HepG2 (cell line): ENCODE results near the gene PLSCR4. TPM values are rescaled to one million over a fixed set of nuclear protein-coding genes. Genes with fewer than 3 reads are reported as not detected.

Source experiments
- BCLAF1 ChIP-seq: fragments of 450-650 bp; IDR thresholded peaks from 2 replicates; pipeline ENCODE4 v1.6.1; 2017; ENCODE audit warnings: mild to moderate bottlenecking
- CBX2 ChIP-seq, 2 experiments: fragments of 200-600 bp in 1 of 2; sonication (generic); formaldehyde crosslinking in 1 of 2; IDR thresholded peaks; 2 replicates each; pipeline versions ENCODE4 v1.7.0 to v1.8.1; 2018 to 2022; ENCODE audit warnings: low read depth in 2 of 2, low read length in 1 of 2, mild to moderate bottlenecking in 1 of 2, missing genetic modification reagents in 1 of 2
- E2F1 ChIP-seq: sonication (generic); formaldehyde crosslinking; IDR thresholded peaks from 2 replicates; pipeline ENCODE4 v1.5.0; 2020; ENCODE audit warnings: missing genetic modification reagents
- GATAD2A ChIP-seq: IDR thresholded peaks from 2 replicates; pipeline ENCODE4 v1.6.1; 2016
- HOMEZ ChIP-seq: IDR thresholded peaks from 2 replicates; pipeline ENCODE4 v1.6.1; 2016; ENCODE audit warnings: low read depth
- KDM3A ChIP-seq: IDR thresholded peaks from 2 replicates; pipeline ENCODE4 v1.6.1; 2018; ENCODE audit warnings: low read depth, missing compliant biosample characterization
- KLF9 ChIP-seq: IDR thresholded peaks from 2 replicates; pipeline ENCODE4 v1.6.1; 2016; ENCODE audit warnings: low read depth
- MTF1 ChIP-seq: sonication (generic); formaldehyde crosslinking; IDR thresholded peaks from 2 replicates; pipeline ENCODE4 v1.5.0; 2020; ENCODE audit warnings: missing genetic modification reagents
- MXI1 ChIP-seq: IDR thresholded peaks from 3 replicates; pipeline ENCODE4 v1.6.1; 2012; ENCODE audit warnings: low read depth, low read length, inconsistent platforms, borderline replicate concordance
- NAIF1 ChIP-seq: sonication (generic); formaldehyde crosslinking; IDR thresholded peaks from 2 replicates; pipeline ENCODE4 v1.5.0; 2020; ENCODE audit warnings: mild to moderate bottlenecking, missing genetic modification reagents, borderline replicate concordance
- NFIC ChIP-seq: IDR thresholded peaks from 2 replicates; pipeline ENCODE4 v1.6.1; 2012; ENCODE audit warnings: mild to moderate bottlenecking, low read length, inconsistent platforms
- PPARG ChIP-seq: conservative IDR thresholded peaks from 2 replicates; pipeline ENCODE4 v1.6.1; 2016; ENCODE audit warnings: missing biosample characterization, missing genetic modification reagents
- SIX4 ChIP-seq: sonication (generic); formaldehyde crosslinking; IDR thresholded peaks from 2 replicates; pipeline ENCODE4 v1.4.0; 2020; ENCODE audit warnings: missing genetic modification reagents
- SNAI1 ChIP-seq: sonication (generic); formaldehyde crosslinking; IDR thresholded peaks from 2 replicates; pipeline ENCODE4 v1.5.0; 2020; ENCODE audit warnings: mild to moderate bottlenecking, missing genetic modification reagents, borderline replicate concordance
- ZFP36L2 ChIP-seq: sonication (generic); formaldehyde crosslinking; IDR thresholded peaks from 2 replicates; pipeline ENCODE4 v1.4.0; 2020; ENCODE audit warnings: missing genetic modification reagents
- ZFX ChIP-seq: sonication (generic); formaldehyde crosslinking; IDR thresholded peaks from 2 replicates; pipeline ENCODE4 v1.4.0; 2020; ENCODE audit warnings: mild to moderate bottlenecking, low read depth, missing genetic modification reagents, moderate library complexity
- ZMAT5 ChIP-seq: sonication (generic); formaldehyde crosslinking; IDR thresholded peaks from 2 replicates; pipeline ENCODE4 v1.5.0; 2020; ENCODE audit warnings: mild to moderate bottlenecking, low read depth, missing genetic modification reagents, borderline replicate concordance
- ZMYM2 ChIP-seq: sonication (generic); formaldehyde crosslinking; IDR thresholded peaks from 2 replicates; pipeline ENCODE4 v1.8.0; 2022; ENCODE audit warnings: mild to moderate bottlenecking, missing genetic modification reagents
- ZNF232 ChIP-seq: sonication (generic); formaldehyde crosslinking; IDR thresholded peaks from 2 replicates; pipeline ENCODE4 v1.4.0; 2020; ENCODE audit warnings: missing genetic modification reagents, borderline replicate concordance
- ZNF484 ChIP-seq: sonication (generic); formaldehyde crosslinking; IDR thresholded peaks from 2 replicates; pipeline ENCODE4 v1.5.1; 2020; ENCODE audit warnings: mild to moderate bottlenecking, low read depth, missing genetic modification reagents, borderline replicate concordance
- ZNF558 ChIP-seq: sonication (generic); formaldehyde crosslinking; IDR thresholded peaks from 2 replicates; pipeline ENCODE4 v1.9.0; 2022; ENCODE audit warnings: mild to moderate bottlenecking, missing genetic modification reagents, borderline replicate concordance
- ZNF781 ChIP-seq: sonication (generic); formaldehyde crosslinking; IDR thresholded peaks from 2 replicates; pipeline ENCODE4 v1.5.1; 2020; ENCODE audit warnings: borderline replicate concordance, mild to moderate bottlenecking, missing genetic modification reagents; ENCODE audit errors: not compliant biosample characterization
- ZNF839 ChIP-seq: sonication (generic); formaldehyde crosslinking; IDR thresholded peaks from 2 replicates; pipeline ENCODE4 v1.4.0; 2020; ENCODE audit warnings: missing genetic modification reagents, mild to moderate bottlenecking, borderline replicate concordance
- ZNF850 ChIP-seq: sonication (generic); formaldehyde crosslinking; conservative IDR thresholded peaks from 2 replicates; pipeline ENCODE4 v1.9.0; 2021; ENCODE audit warnings: mild to moderate bottlenecking, missing genetic modification reagents
- polyA plus RNA-seq, 8 experiments: library from polyadenylated mRNA; depleted of rRNA in 3 of 8; stranded (reverse) in 7 of 8; unstranded in 1 of 8; fragments of >200 nt; fragmentation: Illumina TruSeq in 4 of 8; extraction: Trizol in 4 of 8; gene quantifications; 2 replicates each; pipeline versions ENCODE4 v1.2.1 to v1.2.3, GENCODE V29; 2011 to 2016; ENCODE audit warnings: low read depth in 4 of 8, missing spikeins in 1 of 8, mixed read lengths in 1 of 8; ENCODE audit not compliant: insufficient read depth in 1 of 8
- total RNA-seq, 5 experiments: library from RNA; depleted of rRNA; stranded (reverse); fragments of >200 nt; fragmentation: Illumina TruSeq; extraction: Trizol; gene quantifications; 2 replicates each; pipeline ENCODE4 v1.2.3, GENCODE V29; 2016; ENCODE audit warnings: low read depth in 1 of 5

The PLSCR4 gene
- total and polyA plus RNA-seq, 2 of the 13 experiments (the other 11 are each of a cell fraction or from before 2014, with no cell fraction given), result 1.5 to 59.0 TPM

GRCh38 chr3:146222204-146223046 lies 28.5 kb downstream of the PLSCR4 start (continued):
- TF ChIP-seq ZMAT5, result no peak
- TF ChIP-seq ZNF484 (CRISPR knock-in tag), result no peak
- no peak for TF ChIP-seq ZNF850 (CRISPR knock-in tag)
- TF ChIP-seq MXI1, result no peak; the same call in 2 of the 3 replicates
- TF ChIP-seq ZFX (CRISPR knock-in tag), result peak; percentile 62; the same call in 1 of the 2 replicates
- peak; percentile 93; the same call in 1 of the 2 replicates for TF ChIP-seq KDM3A
- TF ChIP-seq ZFP36L2 (CRISPR knock-in tag), result no peak
- no peak for TF ChIP-seq E2F1
- no peak for TF ChIP-seq ZNF232 (CRISPR knock-in tag)
- peak; percentile 57 for TF ChIP-seq SIX4
- peak; percentile 83; the same call in 1 of the 2 replicates for TF ChIP-seq NFIC
- TF ChIP-seq ZMYM2 (CRISPR knock-in tag), result peak; percentile 48; the same call in 1 of the 2 replicates
- TF ChIP-seq BCLAF1, result no peak
- no peak for TF ChIP-seq ZNF839 (CRISPR knock-in tag)
- TF ChIP-seq SNAI1, result no peak
- TF ChIP-seq MTF1 (CRISPR knock-in tag), result no peak
- TF ChIP-seq CBX2 (IDR thresholded peaks at IDR 0.05; ENCODE audit: low read depth, low read length), result no peak
- no peak for TF ChIP-seq CBX2 (CRISPR knock-in tag; IDR thresholded peaks at IDR 0.05; ENCODE audit: low read depth)
- TF ChIP-seq NAIF1 (CRISPR knock-in tag), result peak; percentile 71; the same call in 1 of the 2 replicates
- TF ChIP-seq KLF9 (CRISPR knock-in tag), result no peak
- peak; percentile 99 for TF ChIP-seq PPARG (CRISPR knock-in tag)
- TF ChIP-seq HOMEZ (CRISPR knock-in tag), result peak; percentile 88
- TF ChIP-seq ZNF781 (CRISPR knock-in tag), result peak; percentile 58
- no peak for TF ChIP-seq ZNF558
- peak; percentile 97 for TF ChIP-seq GATAD2A (CRISPR knock-in tag)
